Loucy (cell line): ENCODE data around the gene FRAS1.

ENCODE experiments used
- CTCF ChIP-seq: fragments of 200-600 bp; sonication (generic); conservative IDR thresholded peaks from 2 replicates; pipeline ENCODE4 v1.5.1; 2014; ENCODE audit warnings: mild to moderate bottlenecking, antibody characterized with exemption, low read length
- EZH2phosphoT487 ChIP-seq: fragments of 200-600 bp; IDR thresholded peaks from 2 replicates; pipeline ENCODE4 v1.6.1; 2018; ENCODE audit warnings: antibody characterized with exemption, mild to moderate bottlenecking, moderate library complexity, borderline replicate concordance

DNA sequence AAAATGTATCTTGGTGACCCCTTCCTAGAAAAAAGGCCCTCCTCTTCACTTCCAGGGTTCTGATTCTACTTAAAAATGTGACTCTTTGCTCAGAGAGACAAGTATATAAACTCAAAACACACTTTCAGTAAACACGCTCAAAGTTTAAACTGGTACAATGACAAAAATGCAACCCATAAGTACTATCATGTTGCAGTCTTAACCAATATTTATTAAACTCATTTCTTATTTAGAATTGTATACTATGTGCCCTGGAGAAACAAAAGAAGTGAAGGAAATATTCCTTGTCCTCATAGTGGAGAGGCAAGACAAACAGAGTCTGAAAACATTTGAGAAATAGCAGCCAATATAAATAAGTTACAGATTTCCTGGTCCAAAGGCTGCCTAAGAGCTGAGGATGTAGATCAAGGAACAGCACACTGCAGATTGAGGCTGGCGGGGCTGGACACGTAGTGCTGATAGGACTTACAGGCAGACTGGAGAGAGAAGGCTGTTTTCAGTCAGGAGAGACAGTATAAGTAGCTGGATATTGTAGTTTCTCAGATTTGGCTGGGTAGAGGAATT lies 455.3 kb downstream of the FRAS1 start:
- no peak for TF ChIP-seq CTCF
- no peak for TF ChIP-seq EZH2phosphoT487
